Middle frontal gyrus (tissue), 1 donor: ENCODE measurements around the gene DTYMK.
A peak's percentile ranks its signal among the peaks of the same experiment; 100 is the strongest.

Experiments used
- DNase-seq: peaks from one replicate; pipeline ENCODE4 v3.0.0-alpha.2; 2015; ENCODE audit warnings: low spot score; ENCODE audit errors: extremely low spot score

DTYMK gene

DNA sequence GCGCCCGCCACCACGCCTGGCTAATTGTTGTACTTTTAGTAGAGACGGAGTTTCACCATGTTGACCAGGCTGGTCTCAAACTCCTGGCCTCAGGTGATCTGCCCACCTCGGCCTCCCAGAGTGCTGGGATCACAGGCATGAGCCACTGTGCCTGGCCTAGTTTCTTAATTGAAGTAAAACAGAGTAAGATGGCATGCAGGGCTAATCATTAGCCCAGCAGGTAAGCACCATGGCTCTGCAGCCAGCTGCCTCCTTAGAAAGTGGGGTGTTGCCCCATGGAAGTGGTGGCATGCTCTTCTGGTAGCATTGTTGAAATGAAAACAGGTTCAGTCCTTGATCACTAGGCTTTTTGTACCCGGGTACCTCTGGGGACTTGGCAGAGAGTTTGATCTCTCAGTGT lies 36.7 kb downstream of the DTYMK start:
- DNase-seq: no peak

DNA sequence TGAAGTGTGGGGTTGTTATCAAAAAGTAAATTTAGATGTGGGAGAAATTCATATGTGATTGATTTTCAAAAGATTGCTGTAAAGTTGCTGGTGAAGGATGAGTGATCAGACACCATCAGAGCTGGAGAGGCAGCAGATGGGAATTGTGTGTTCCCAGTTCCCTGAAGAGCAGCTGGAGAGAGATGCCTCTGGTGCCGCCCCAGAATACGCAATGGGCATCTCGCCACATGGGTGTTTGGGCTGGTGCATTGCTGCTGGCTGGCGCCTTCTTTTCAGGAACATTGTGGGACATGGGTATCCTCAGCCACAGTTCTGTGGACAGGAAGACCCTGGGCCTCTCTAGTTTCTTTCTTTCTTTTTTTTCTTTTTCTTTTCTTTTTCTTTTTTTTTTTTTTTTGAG lies 37.2 kb downstream of the DTYMK start:
- no peak for DNase-seq

GRCh38 chr2:241648453-241648852 lies 38.2 kb downstream of the DTYMK start:
- DNase-seq: no peak

GRCh38 chr2:241645915-241646645 lies 40.5 kb downstream of the DTYMK start:
- DNase-seq: no peak

DNA sequence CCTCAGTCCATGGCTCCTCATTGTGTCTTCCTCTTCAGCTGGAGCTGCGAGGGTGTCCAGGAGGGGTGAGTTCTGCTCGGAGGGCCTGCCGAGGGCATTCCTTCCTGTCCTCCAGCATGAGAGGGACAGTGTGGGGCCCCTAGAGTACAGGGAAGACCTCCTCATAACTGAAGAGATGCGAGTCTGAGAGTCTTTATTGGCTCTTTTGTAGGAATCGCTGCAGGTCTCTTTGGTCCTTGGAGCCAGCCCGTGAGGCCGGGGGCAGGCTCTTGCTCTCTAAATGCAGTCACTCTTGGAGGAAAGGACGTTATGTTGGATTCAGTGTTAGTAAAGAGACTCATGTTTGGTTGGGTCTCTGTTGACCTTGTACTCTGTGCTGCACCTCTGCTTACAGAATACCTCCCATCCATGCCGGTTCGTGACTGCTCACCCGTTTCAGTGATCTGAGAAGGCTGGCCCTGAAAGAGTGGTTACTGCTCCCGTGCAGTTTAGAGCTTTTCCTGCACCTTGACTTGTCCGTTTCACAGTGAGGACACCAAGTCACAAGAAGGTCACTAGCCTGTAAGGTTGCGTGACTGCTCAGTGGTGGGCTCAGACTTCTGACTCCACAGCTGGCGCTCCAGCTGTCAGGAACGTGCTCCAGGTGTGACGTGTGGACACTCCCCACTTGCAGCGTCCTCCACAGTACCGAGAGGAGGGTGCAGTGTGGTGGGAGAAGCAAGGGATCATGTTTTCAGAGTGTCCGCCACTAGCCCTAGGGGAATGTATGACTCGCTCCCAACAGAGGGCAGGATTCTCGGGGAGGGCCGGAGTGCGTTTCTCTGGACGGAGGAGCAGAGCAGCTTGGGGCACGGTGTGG lies 41.3 kb downstream of the DTYMK start:
- no peak for DNase-seq

DNA sequence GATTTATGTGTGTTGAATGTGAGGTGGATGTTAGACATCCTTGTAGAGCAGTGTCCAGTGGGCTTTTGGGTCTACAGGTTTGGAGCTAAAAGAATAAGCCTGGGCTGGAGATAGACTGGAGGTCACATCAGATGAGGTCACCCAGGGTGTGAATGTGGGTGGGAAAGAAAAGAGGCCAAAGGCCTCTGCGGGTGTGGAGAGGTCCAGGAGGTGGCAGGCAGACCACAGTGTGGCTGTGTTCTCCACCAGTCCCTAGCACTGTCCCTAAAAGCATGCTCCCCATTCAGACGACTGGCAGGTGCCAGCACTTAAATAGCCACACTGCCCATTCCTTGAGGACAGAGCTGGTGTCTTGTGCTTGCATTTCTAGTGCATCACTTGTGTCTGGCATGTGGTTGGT lies 45.0 kb downstream of the DTYMK start:
- no peak for DNase-seq

- no peak for DNase-seq
Observed at GRCh38 chr2:241640165-241640795, 46.3 kb downstream of the DTYMK start.

DNA sequence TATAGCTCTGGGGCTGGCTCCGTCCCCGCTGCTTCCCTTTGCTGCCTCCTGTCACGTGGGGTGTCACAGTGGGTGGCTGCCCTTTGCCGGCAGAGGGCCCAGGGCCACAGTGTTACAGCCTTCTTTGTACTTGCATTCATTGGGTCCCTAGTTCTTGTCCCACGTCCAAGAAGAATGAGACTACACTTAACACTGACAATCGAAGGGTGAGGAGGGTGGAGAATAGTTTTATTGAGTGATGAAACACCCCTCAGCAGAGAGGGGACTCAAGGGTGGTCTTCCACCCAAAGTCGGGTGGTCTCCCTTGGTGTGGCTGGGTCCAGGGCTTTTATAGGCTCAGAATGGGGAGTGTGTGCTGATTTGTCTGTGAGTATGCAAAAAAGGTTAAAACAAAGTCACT lies 47.2 kb downstream of the DTYMK start:
- no peak for DNase-seq

GRCh38 chr2:241638940-241639339 lies 47.7 kb downstream of the DTYMK start:
- no peak for DNase-seq

- no peak for DNase-seq
Observed at GRCh38 chr2:241637795-241638660, 48.6 kb downstream of the DTYMK start.

DNA sequence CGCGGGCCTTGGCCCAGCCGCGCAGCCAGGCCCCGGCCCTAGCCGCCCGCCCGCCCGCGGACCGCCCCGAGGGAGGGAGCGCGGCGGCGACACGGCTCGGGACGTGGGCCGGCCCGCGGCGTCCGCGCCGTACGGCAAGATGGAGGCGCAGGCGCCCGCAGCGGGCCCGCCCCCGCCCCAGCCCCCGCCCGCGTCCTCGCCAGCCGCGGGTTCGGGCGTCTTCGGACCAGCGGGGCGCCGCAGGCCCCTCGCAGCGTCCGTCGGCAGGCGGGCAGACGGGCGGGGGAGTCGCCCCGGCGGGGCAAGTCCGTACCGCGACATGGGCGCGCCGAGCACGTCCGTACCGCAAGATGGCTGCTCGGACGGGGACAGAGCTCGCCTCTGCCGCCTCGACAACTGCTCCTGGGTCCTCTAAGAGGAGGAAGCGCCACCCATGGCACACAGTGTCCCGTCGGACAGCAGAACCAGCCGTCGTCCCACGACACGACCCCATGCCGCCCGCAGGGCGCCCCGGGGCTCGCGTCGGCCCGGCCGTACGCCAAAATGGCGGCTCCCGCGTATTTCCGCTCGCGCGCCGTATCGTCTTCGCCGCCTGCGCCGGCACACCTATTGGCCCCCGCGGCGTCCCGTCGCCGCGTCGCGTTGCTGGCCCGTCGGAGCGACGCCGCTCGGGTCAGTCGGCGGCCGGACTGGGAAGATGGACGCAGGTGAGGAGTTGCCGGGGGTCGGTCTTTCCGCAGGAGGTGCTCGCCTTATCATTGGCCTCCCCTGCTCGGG lies 49.4 kb downstream of the DTYMK start, which contains the start of the genes ATG4B and THAP4:
ATG4B (plus strand) TSS at position 676 of the 777 bp plus-strand sequence; CDS start at position 698, 22 bp downstream.
THAP4 (minus strand) TSS at position 141 of the 777 bp plus-strand sequence. CDS start 141 bp downstream, outside the sequence.
- peak; percentile 77 for DNase-seq

DNA sequence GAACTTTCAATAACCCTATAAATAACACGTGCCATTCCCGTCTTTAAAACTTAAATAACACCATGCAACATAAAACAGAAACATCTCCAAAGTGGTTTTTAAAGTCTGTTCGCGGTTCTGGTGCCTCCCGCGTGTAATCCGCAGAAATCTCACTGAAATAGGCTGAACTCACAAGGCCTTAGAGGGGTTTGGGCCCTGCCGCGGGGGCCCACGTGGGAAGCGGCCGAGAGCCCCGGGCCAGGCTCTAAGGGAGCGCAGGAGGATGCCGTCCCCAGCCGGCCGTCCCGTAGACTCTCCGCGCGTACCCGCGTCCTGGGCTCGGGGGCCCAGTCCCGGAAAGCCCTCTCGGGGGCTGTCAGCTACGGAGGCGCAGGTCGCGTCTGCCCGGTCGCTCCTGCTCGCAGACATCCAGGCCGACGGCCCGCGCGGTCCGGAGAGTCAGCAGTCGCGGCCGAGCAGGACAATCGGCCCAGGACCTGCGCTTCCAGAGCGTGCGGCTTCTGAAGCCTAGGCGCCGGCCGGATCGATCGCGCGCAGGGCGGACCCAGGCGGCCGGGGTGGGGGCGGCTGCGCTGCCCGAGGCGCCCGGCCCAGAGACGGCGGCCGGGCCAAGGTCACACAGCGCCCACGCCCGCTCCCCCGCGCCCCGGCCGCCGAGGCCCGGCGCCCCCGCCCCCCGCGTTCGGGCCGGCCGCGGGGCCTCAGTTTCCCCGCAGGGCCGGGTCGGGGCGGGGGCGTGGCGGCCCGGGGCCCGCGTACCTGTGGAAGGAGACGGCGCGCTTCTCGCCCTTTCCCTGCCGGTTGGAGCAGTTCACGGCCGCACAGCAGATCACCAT lies 50.2 kb downstream of the DTYMK start:
- DNase-seq: no peak

DNA sequence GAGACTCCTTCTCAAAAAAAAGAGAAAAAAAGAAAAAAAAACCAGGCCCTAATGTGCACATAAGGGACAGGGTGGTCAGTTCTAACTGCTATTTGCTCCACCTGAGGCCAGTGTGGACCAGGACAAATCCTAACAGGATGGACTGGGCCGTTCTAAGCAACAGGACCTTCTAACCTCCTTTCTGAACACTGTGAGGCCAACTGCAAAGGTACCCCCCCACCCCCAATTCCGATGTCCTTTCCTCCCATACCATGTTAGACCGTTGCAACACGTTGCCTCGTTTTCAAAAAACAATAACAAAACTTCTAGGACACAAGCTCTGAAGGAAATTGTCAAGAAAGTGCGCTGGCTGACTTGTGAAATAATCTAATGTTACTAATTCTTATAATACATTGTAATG lies 50.9 kb downstream of the DTYMK start:
- DNase-seq: no peak

DNA sequence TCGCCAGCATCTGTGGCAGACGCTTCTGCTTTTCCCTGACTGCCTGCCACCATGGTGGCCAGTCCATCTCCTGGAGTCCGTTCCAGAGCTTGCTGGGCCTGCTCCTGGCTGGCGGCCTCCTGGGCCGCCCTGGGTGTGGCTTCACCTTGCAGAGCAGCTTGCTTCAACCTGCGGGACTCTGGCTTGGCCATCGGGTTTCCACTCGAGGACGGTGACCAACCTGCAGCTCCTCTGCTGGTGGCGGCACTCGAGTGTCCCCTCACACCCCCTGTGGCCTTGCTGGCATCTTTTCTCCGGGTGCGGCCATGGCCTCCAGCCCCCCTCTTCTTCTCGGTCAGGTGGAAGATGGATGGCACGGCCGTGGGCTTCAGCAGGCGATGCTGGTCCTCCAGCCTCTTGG lies 53.1 kb downstream of the DTYMK start:
- DNase-seq: no peak

DNA sequence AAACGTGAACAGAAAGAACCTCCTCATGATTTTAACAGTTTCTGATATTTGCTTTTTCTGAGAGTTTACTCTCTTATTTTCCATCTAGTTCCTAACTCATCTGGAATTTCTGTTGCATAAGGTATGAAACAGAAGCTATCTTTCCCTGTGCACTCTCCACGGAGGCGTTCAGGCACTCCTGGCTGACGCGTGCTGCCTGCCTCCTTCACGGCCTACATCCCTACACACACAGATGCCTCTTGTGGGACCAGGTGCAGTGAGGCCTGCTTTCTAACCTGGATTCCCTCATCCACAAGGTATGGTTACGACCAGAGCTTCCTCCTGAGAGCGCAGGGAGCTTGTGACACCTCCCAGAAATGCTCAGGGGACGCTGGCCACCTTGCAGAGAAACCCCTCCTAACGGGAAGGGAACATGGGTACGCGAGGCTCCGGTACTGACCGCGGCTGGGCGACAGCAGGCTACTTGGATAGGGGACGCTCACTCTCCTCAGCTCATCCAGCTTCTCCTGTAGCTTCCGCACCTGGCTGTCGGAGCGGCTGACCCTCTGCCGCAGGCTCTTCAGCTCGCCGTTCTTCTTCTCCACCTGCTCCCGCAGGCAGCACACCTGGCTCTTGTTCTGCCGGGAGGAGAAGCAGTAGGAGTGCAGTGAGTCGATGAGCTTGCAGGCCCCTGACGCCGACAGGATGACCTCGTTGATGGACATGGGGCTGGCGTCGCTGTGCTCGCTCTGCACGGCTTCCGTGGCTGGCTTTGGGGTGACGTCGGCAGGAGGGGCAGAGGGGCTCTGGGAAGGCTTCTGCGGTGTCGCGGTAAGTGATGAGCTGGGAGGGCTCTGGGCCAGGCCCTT lies 53.9 kb downstream of the DTYMK start:
- no peak for DNase-seq

DNA sequence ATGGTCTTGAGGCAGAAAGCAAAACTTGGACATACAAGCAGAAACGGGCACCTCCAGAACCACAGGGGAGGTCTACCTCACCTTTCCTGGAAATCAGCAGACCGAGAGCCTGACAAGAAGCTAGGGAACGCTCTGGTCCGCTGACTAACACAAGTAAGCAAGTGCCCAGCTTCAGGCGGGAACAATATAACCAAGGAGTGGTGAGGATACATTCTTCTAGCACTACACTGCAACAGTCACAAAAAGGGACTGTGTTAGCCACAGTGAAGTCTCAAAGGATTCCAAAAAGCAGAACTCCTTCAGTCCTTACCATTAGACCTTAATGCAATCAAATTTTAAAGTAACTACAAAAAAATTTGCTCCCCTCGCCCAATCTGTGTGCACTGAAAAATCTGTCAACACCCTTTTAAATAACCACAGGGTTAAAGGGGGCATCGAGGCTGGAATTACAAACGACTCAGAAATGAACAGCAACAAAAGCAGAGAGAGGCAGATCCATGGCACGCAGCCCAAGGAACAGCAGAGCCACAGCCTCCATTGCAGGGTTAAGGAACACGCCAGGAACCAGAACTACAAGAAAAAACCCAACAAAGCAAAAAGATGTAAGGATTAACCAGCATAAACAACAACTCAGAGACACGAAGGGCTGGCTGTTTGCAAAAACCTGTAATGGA lies 56.7 kb downstream of the DTYMK start:
- DNase-seq: no peak

DNA sequence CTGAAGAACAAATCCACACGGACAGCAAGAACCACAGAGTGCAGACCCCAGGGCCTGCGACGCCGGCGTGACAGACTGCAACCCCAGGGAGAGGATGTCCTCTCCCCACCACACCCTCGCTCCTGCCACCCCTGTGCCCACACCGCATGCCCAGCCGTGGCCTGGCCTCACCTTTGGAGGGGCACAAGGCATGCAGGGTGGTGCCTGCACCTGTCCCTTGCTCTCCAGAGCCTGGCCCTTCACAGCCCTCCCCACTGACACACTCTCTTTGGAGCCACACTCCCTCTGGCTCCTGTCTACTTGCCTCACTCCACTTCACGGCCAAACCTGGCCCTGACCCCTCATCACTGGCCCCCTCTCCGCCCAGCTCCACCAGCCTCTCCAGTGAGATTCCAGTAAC lies 58.9 kb downstream of the DTYMK start:
- no peak for DNase-seq
